H9 (cell line): ENCODE measurements around the gene PIAS1. TPM values are rescaled to one million over a fixed set of nuclear protein-coding genes. Genes with fewer than 3 reads are reported as not detected.

Experiments
- DNase-seq: peaks from one replicate; pipeline ENCODE4 v3.0.0-alpha.2; 2017
- H2AFZ ChIP-seq: one replicate; pipeline ENCODE4 v1.6.1; 2013; ENCODE audit warnings: mild to moderate bottlenecking, low read length, control low read depth, moderate library complexity
- H2AK5ac ChIP-seq: 2 replicates; pipeline ENCODE4 v1.6.1; 2013; ENCODE audit warnings: low read length, control low read depth, mixed read lengths; ENCODE audit not compliant: insufficient read length
- H2BK120ac ChIP-seq: one replicate; pipeline ENCODE4 v1.6.1; 2013; ENCODE audit warnings: low read depth, mild to moderate bottlenecking, low read length, control low read depth, inconsistent platforms; ENCODE audit not compliant: poor library complexity, severe bottlenecking
- H2BK12ac ChIP-seq: 2 replicates; pipeline ENCODE4 v1.6.1; 2013; ENCODE audit warnings: low read length, control low read depth, mixed read lengths, low read depth; ENCODE audit not compliant: insufficient read length
- H2BK15ac ChIP-seq: 2 replicates; pipeline ENCODE4 v1.6.1; 2013; ENCODE audit warnings: low read depth, low read length, control low read depth
- H2BK20ac ChIP-seq: one replicate; pipeline ENCODE4 v1.6.1; 2013; ENCODE audit warnings: low read depth, mild to moderate bottlenecking, low read length, control low read depth, inconsistent platforms; ENCODE audit not compliant: poor library complexity, severe bottlenecking
- H2BK5ac ChIP-seq: 2 replicates; pipeline ENCODE4 v1.6.1; 2013; ENCODE audit warnings: low read length, control low read depth, mixed read lengths; ENCODE audit not compliant: insufficient read length
- H3K14ac ChIP-seq: 2 replicates; pipeline ENCODE4 v1.6.1; 2013; ENCODE audit warnings: low read length, control low read depth; ENCODE audit not compliant: insufficient read depth
- H3K18ac ChIP-seq: 2 replicates; pipeline ENCODE4 v1.6.1; 2013; ENCODE audit warnings: low read depth, mild to moderate bottlenecking, mixed read lengths, low read length, control low read depth; ENCODE audit not compliant: insufficient read length
- H3K23ac ChIP-seq: 2 replicates; pipeline ENCODE4 v1.6.1; 2013; ENCODE audit warnings: low read length, control low read depth, mixed read lengths, low read depth; ENCODE audit not compliant: insufficient read length
- H3K23me2 ChIP-seq: 2 replicates; pipeline ENCODE4 v1.6.1; 2013; ENCODE audit warnings: low read depth, mild to moderate bottlenecking, mixed read lengths, low read length, control low read depth; ENCODE audit not compliant: insufficient read length, poor library complexity, severe bottlenecking
- H3K27ac ChIP-seq: 2 replicates; pipeline ENCODE4 v1.5.1; 2013; ENCODE audit warnings: low read length, control low read depth, mixed read lengths, low read depth; ENCODE audit not compliant: insufficient read length
- H3K27me3 ChIP-seq: 2 replicates; pipeline ENCODE4 v1.6.1; 2013; ENCODE audit warnings: low read length, control low read depth, inconsistent platforms; ENCODE audit not compliant: insufficient read depth
- H3K4ac ChIP-seq: 2 replicates; pipeline ENCODE4 v1.6.1; 2013; ENCODE audit warnings: low read depth, mild to moderate bottlenecking, control low read depth, inconsistent platforms, low read length, moderate library complexity
- H3K4me1 ChIP-seq: 2 replicates; pipeline ENCODE4 v1.6.1; 2013; ENCODE audit warnings: low read length, control low read depth, inconsistent platforms; ENCODE audit not compliant: insufficient read depth
- H3K4me2 ChIP-seq: 2 replicates; pipeline ENCODE4 v1.6.1; 2013; ENCODE audit warnings: low read length, control low read depth, mixed read lengths; ENCODE audit not compliant: insufficient read length, insufficient read depth
- H3K56ac ChIP-seq: 2 replicates; pipeline ENCODE4 v1.6.1; 2013; ENCODE audit warnings: low read depth, mild to moderate bottlenecking, mixed read lengths, low read length, control low read depth; ENCODE audit not compliant: insufficient read length
- H3K79me1 ChIP-seq: 2 replicates; pipeline ENCODE4 v1.6.1; 2013; ENCODE audit warnings: low read depth, mild to moderate bottlenecking, moderate library complexity, low read length, control low read depth, inconsistent platforms; ENCODE audit not compliant: insufficient read depth, poor library complexity, severe bottlenecking
- H3K79me2 ChIP-seq: 2 replicates; pipeline ENCODE4 v1.6.1; 2013; ENCODE audit warnings: low read length, control low read depth, inconsistent platforms; ENCODE audit not compliant: insufficient read depth
- H3K9ac ChIP-seq: 2 replicates; pipeline ENCODE4 v1.6.1; 2013; ENCODE audit warnings: low read length, control low read depth, mixed read lengths; ENCODE audit not compliant: insufficient read length; ENCODE audit errors: extremely low read depth
- H3K9me3 ChIP-seq: one replicate; pipeline ENCODE4 v1.6.1; 2013; ENCODE audit warnings: low read depth, low read length, inconsistent platforms; ENCODE audit not compliant: control insufficient read depth
- H3T11ph ChIP-seq: one replicate; pipeline ENCODE4 v1.6.1; 2013; ENCODE audit warnings: mild to moderate bottlenecking, low read length, control low read depth, inconsistent platforms
- H4K20me1 ChIP-seq: one replicate; pipeline ENCODE4 v1.6.1; 2013; ENCODE audit not compliant: control insufficient read depth, insufficient read length, insufficient read depth
- H4K5ac ChIP-seq: 2 replicates; pipeline ENCODE4 v1.6.1; 2013; ENCODE audit warnings: low read depth, mild to moderate bottlenecking, mixed read lengths, low read length, control low read depth; ENCODE audit not compliant: insufficient read length
- H4K8ac ChIP-seq: replicated peaks from 2 replicates; pipeline ENCODE4 v1.6.1; 2013; ENCODE audit warnings: low read length, control low read depth, mixed read lengths, low read depth; ENCODE audit not compliant: insufficient read length
- H4K91ac ChIP-seq: 2 replicates; pipeline ENCODE4 v1.6.1; 2013; ENCODE audit warnings: low read depth, mild to moderate bottlenecking, moderate library complexity, mixed read lengths, low read length, control low read depth; ENCODE audit not compliant: insufficient read length
- H3K27ac Mint-ChIP-seq, 3 experiments: 2 replicates in 2 of 3; 3 replicates in 1 of 3; pipeline ENCODE4 v1.8.0; 2020 to 2021; ENCODE audit warnings: mixed read lengths in 3 of 3, mild to moderate bottlenecking in 1 of 3, moderate library complexity in 1 of 3
- H3K27me3 Mint-ChIP-seq: 2 replicates; pipeline ENCODE4 v1.8.0; 2021; ENCODE audit warnings: low read depth, mild to moderate bottlenecking, moderate library complexity, mixed read lengths
- H3K36me3 Mint-ChIP-seq, 3 experiments: 2 replicates in 2 of 3; 3 replicates in 1 of 3; pipeline ENCODE4 v1.8.0; 2020 to 2021; ENCODE audit warnings: low read depth in 3 of 3, mixed read lengths in 3 of 3; ENCODE audit not compliant: insufficient read depth in 1 of 3
- H3K4me1 Mint-ChIP-seq, 2 experiments: 2 replicates each; pipeline ENCODE4 v1.8.0; 2020; ENCODE audit warnings: mixed read lengths in 2 of 2
- H3K4me3 Mint-ChIP-seq, 2 experiments: 2 replicates in 1 of 2; 3 replicates in 1 of 2; pipeline ENCODE4 v1.8.0; 2020 to 2021; ENCODE audit warnings: mild to moderate bottlenecking in 2 of 2, mixed read lengths in 2 of 2, moderate library complexity in 1 of 2
- H3K9me3 Mint-ChIP-seq, 2 experiments: 2 replicates in 1 of 2; 3 replicates in 1 of 2; pipeline ENCODE4 v1.8.0; 2020; ENCODE audit warnings: mild to moderate bottlenecking in 2 of 2, mixed read lengths in 2 of 2, moderate library complexity in 1 of 2
- whole genome bisulfite sequencing: extraction: QIAGEN DNeasy Blood & Tissue Kit; methylation state at CpG from one replicate; pipeline ENCODE4 v1.1.7; 2013; ENCODE audit warnings: missing lambda C conversion rate, low lambda C conversion rate, mixed read lengths; ENCODE audit not compliant: insufficient read length; ENCODE audit errors: extremely low coverage; 5-methylcytosine and 5-hydroxymethylcytosine counted together
- total RNA-seq: library from RNA; stranded (reverse); gene quantifications from 2 replicates; pipeline ENCODE4 v1.2.1, GENCODE V29; 2021
- TF ChIP-seq, protein P1 (sequence below): fragments of 200-600 bp; sonication (generic); conservative IDR thresholded peaks from 3 replicates; pipeline ENCODE4 v1.8.0; 2021; ENCODE audit warnings: antibody characterized with exemption, mild to moderate bottlenecking

The PIAS1 gene
- total RNA-seq, 1 experiment from 2014 or later = 31.1 TPM

DNA sequence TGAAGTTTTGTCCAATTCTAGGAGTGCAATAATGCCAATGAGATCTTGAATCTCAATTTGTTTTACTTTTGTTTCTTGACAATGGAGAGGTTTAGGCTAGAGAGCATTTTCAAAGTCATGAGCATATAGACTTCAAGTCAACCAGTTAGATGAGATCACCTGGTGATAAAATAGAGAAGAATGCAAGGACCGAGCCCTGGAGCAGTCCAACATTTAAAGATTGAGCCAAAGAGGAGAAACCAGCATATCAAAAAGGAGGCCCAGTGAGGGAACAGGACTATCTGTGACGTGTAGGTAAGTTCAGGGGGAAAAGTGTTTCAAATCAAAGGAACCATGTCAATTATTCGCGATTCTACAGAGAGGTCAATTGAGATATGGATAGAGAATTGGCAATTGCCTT is 1.7 kb upstream of the PIAS1 start:
- Histone ChIP-seq H3K4me2 (no peak overlapping the region), H3K4me1 (0 out of 2 replicates have a peak, but pooled peaks cover 2% of the 10 kb centered on the region), H3K27ac (no peak overlapping the region), H4K5ac (no peak overlapping the region), H3K23ac (no peak overlapping the region), H3K9me3 (no peaks in the 10 kb centered on the region), H3K9ac (no peak overlapping the region), H2BK12ac (no peak overlapping the region), H4K20me1 (no peaks in the 10 kb centered on the region), H2BK120ac (no peak overlapping the region), H3K14ac (no peak overlapping the region), H3K23me2 (peaks cover 11% of the 10 kb centered on the region), H4K8ac (no peak overlapping the region), H2AFZ (no peak overlapping the region), H2BK5ac (no peak overlapping the region), H3T11ph (no peak overlapping the region), H3K56ac (no peak overlapping the region), H2BK15ac (no peak overlapping the region), H4K91ac (no peak overlapping the region), H2BK20ac (no peak overlapping the region), H3K18ac (no peak overlapping the region), H3K27me3 (no peaks in the 10 kb centered on the region), H3K4ac (no peak overlapping the region), H3K79me1 (no peaks in the 10 kb centered on the region), H3K79me2 (peaks cover 6% of the 10 kb centered on the region; the same call in 1 of the 2 replicates), H2AK5ac (no peak overlapping the region)
- whole genome bisulfite sequencing = no CpG with 5 or more reads among the region's 4 CpGs
- H3K9me3 Mint-ChIP-seq = no peaks in the 10 kb centered on the region
- H3K27me3 Mint-ChIP-seq = peaks cover 7% of the 10 kb centered on the region
- TF ChIP-seq, protein P1, sequence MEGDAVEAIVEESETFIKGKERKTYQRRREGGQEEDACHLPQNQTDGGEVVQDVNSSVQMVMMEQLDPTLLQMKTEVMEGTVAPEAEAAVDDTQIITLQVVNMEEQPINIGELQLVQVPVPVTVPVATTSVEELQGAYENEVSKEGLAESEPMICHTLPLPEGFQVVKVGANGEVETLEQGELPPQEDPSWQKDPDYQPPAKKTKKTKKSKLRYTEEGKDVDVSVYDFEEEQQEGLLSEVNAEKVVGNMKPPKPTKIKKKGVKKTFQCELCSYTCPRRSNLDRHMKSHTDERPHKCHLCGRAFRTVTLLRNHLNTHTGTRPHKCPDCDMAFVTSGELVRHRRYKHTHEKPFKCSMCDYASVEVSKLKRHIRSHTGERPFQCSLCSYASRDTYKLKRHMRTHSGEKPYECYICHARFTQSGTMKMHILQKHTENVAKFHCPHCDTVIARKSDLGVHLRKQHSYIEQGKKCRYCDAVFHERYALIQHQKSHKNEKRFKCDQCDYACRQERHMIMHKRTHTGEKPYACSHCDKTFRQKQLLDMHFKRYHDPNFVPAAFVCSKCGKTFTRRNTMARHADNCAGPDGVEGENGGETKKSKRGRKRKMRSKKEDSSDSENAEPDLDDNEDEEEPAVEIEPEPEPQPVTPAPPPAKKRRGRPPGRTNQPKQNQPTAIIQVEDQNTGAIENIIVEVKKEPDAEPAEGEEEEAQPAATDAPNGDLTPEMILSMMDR = no peak
- DNase-seq = no peak
- no peaks in the 10 kb centered on the region for H3K36me3 Mint-ChIP-seq
- H3K27ac Mint-ChIP-seq = no peak overlapping the region
- H3K4me3 Mint-ChIP-seq = no peak overlapping the region
- H3K4me1 Mint-ChIP-seq = peaks cover 38 to 41% of the 10 kb centered on the region in 2 experiments
